ENCODE data around the gene ACER2.
A peak's percentile ranks its signal among the peaks of the same experiment; 100 is the strongest.
"Not testable (repeated sequence)": the region's sequence is repeated elsewhere in the genome, so short reads cannot be mapped to it uniquely, and the experiment has no call there.

The ACER2 gene
- long read RNA-seq, donor 1, partial matches to known transcripts = 0 of 2 reads
- long read RNA-seq, donor 1, other reads (novel, unspliced or antisense) = 0 of 2 reads
- long read RNA-seq, donor 2, partial matches to known transcripts = 0 of 1 reads
- long read RNA-seq, donor 2, other reads (novel, unspliced or antisense) = 0 of 1 reads
- long read RNA-seq, donor 3, partial matches to known transcripts = 0 of 3 reads
- long read RNA-seq, donor 3, other reads (novel, unspliced or antisense) = 0 of 3 reads
- long read RNA-seq, donor 4, partial matches to known transcripts = 0 of 3 reads
- long read RNA-seq, donor 4, other reads (novel, unspliced or antisense) = 0 of 3 reads
- long read RNA-seq, donor 5, partial matches to known transcripts = 0 of 1 reads
- long read RNA-seq, donor 5, other reads (novel, unspliced or antisense) = 0 of 1 reads
- long read RNA-seq, donor 6, partial matches to known transcripts = 0 of 2 reads
- long read RNA-seq, donor 6, other reads (novel, unspliced or antisense) = 0 of 2 reads
- long read RNA-seq, donor 7, transcript ACER2-201 (6 exons, 2,238 nt) = major isoform, 6 of 12 reads
- long read RNA-seq, donor 7, partial matches to known transcripts = 6 of 12 reads
- long read RNA-seq, donor 7, other reads (novel, unspliced or antisense) = 0 of 12 reads
- long read RNA-seq, donor 8, partial matches to known transcripts = 0 of 1 reads
- long read RNA-seq, donor 8, other reads (novel, unspliced or antisense) = 0 of 1 reads

GRCh38 chr9:19408693-19409400 is at the start of gene ACER2:
ACER2 (plus strand) TSS chr9:19409009; CDS start chr9:19409085, 76 bp downstream.
- peak; percentile 89 for DNase-seq

GRCh38 chr9:19369107-19369506 is 39.7 kb upstream of the ACER2 start:
- DNase-seq = no peak

- DNase-seq = no peak
Measured at GRCh38 chr9:19371942-19372341, 36.9 kb upstream of the ACER2 start.

GRCh38 chr9:19372567-19372966 is 36.2 kb upstream of the ACER2 start:
- DNase-seq = no peak

- DNase-seq = no peak
Measured at GRCh38 chr9:19373527-19373926, 35.3 kb upstream of the ACER2 start.

GRCh38 chr9:19375538-19375937 is 33.3 kb upstream of the ACER2 start:
- DNase-seq = no peak

- no peak for DNase-seq
Measured at GRCh38 chr9:19376931-19377330, 31.9 kb upstream of the ACER2 start.

GRCh38 chr9:19378164-19378563 is 30.6 kb upstream of the ACER2 start:
- no peak for DNase-seq

GRCh38 chr9:19378647-19379046 is 30.2 kb upstream of the ACER2 start:
- DNase-seq = no peak

- no peak for DNase-seq
Measured at GRCh38 chr9:19379283-19379682, 29.5 kb upstream of the ACER2 start.

- DNase-seq = no peak
Measured at GRCh38 chr9:19379697-19380046, 29.1 kb upstream of the ACER2 start.

GRCh38 chr9:19380826-19381075 is 28.1 kb upstream of the ACER2 start:
- no peak for DNase-seq

- no peak for DNase-seq
Measured at GRCh38 chr9:19381656-19382055, 27.2 kb upstream of the ACER2 start.

GRCh38 chr9:19385212-19385611 is 23.6 kb upstream of the ACER2 start:
- not testable (repeated sequence) for DNase-seq

- DNase-seq = no peak
Measured at GRCh38 chr9:19385786-19386501, 22.9 kb upstream of the ACER2 start.

- DNase-seq = no peak
Measured at GRCh38 chr9:19386502-19387044, 22.2 kb upstream of the ACER2 start.

GRCh38 chr9:19387317-19387716 is 21.5 kb upstream of the ACER2 start:
- DNase-seq = no peak

- DNase-seq = not testable (repeated sequence)
Measured at GRCh38 chr9:19389539-19389938, 19.3 kb upstream of the ACER2 start.

GRCh38 chr9:19397845-19398244 is 11.0 kb upstream of the ACER2 start:
- no peak for DNase-seq

- not testable (repeated sequence) for DNase-seq
Measured at GRCh38 chr9:19403231-19403630, 5.6 kb upstream of the ACER2 start.

GRCh38 chr9:19404283-19405075 is 4.3 kb upstream of the ACER2 start:
- DNase-seq = no peak

GRCh38 chr9:19405771-19406170 is 3.0 kb upstream of the ACER2 start:
- DNase-seq = no peak
